Mammary epithelial cell (primary cell): ENCODE measurements around the gene CCL15.

Source experiments
- EZH2 ChIP-seq: IDR thresholded peaks from 2 replicates; pipeline ENCODE4 v1.6.1; 2012; ENCODE audit warnings: low read length, inconsistent platforms, borderline replicate concordance
- TF ChIP-seq, protein P1 (sequence below), 2 donors: IDR thresholded peaks in 1 of 2; conservative IDR thresholded peaks in 1 of 2; 2 replicates each; pipeline ENCODE4 v1.5.1; 2011 to 2012; ENCODE audit warnings: inconsistent platforms in 2 of 2, low read length in 2 of 2, mild to moderate bottlenecking in 2 of 2, control low read depth in 1 of 2, low read depth in 1 of 2; ENCODE audit not compliant: insufficient read depth in 1 of 2; ENCODE audit errors: extremely low read depth in 1 of 2

DNA sequence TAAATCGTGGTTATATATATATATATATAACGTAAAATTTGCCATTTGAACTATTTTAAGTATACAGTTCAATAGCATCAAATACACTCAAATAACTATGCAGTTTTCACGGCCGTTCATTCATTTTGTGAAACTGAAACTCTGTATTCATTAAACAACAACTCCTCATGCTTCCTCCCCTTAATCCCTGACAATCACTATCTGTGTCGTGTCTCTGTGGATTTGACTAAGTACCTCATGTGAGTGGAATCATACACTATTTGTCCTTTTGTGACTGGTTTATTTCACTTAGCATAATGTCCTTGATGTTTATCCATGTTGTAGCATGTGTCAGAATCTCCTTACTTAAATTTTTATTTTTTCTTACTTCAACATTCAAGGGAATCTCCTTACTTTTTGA, 13.6 kb upstream of the CCL15 start:
- TF ChIP-seq, protein P1, sequence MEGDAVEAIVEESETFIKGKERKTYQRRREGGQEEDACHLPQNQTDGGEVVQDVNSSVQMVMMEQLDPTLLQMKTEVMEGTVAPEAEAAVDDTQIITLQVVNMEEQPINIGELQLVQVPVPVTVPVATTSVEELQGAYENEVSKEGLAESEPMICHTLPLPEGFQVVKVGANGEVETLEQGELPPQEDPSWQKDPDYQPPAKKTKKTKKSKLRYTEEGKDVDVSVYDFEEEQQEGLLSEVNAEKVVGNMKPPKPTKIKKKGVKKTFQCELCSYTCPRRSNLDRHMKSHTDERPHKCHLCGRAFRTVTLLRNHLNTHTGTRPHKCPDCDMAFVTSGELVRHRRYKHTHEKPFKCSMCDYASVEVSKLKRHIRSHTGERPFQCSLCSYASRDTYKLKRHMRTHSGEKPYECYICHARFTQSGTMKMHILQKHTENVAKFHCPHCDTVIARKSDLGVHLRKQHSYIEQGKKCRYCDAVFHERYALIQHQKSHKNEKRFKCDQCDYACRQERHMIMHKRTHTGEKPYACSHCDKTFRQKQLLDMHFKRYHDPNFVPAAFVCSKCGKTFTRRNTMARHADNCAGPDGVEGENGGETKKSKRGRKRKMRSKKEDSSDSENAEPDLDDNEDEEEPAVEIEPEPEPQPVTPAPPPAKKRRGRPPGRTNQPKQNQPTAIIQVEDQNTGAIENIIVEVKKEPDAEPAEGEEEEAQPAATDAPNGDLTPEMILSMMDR (conservative IDR thresholded peaks at IDR 0.05 in 1 of 2, IDR thresholded peaks at IDR 0.05 in 1 of 2; ENCODE audit: extremely low read depth in 1 of 2, insufficient read depth in 1 of 2, low read depth in 1 of 2, low read length in 2 of 2), result no peak
- TF ChIP-seq EZH2, result no peak
